ENCODE measurements around the gene C22orf15. TPM values are rescaled to one million over a fixed set of nuclear protein-coding genes. Genes with fewer than 3 reads are reported as not detected.

The C22orf15 gene
- polyA plus RNA-seq, 3 donors, result 0.12 TPM; not detected in 2

DNA sequence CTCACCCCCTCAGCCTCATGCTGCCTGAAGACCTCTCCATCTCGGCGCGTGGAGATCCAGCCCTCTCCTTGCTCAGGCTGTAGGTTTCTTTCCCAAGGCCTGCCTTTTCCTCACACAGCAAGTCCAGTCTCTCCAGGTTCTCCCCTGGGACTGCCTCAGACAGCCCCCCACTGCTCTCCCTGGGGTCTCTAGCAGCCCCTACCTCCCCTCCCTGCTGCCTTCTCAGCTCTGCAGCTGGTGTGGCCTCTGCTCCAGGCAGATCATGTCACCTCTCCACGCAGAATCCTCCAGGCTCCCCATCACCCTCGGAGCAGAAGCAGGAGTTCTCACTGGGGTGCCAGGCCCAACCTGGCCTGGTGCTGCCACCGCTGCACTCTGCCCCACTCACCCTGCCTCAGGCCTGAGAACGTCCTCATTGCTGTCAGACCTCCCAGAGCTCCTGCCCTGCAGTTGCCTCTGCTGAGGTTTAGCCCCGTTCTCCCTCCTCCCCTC is 39.1 kb downstream of the C22orf15 start:
- 93 to 96% (median 94%) methylated on average over 8 of the region's 8 CpGs for WGBS, 3 donors
- H3K27ac ChIP-seq (ENCODE audit: low read depth, low read length), result no peak overlapping the region

DNA sequence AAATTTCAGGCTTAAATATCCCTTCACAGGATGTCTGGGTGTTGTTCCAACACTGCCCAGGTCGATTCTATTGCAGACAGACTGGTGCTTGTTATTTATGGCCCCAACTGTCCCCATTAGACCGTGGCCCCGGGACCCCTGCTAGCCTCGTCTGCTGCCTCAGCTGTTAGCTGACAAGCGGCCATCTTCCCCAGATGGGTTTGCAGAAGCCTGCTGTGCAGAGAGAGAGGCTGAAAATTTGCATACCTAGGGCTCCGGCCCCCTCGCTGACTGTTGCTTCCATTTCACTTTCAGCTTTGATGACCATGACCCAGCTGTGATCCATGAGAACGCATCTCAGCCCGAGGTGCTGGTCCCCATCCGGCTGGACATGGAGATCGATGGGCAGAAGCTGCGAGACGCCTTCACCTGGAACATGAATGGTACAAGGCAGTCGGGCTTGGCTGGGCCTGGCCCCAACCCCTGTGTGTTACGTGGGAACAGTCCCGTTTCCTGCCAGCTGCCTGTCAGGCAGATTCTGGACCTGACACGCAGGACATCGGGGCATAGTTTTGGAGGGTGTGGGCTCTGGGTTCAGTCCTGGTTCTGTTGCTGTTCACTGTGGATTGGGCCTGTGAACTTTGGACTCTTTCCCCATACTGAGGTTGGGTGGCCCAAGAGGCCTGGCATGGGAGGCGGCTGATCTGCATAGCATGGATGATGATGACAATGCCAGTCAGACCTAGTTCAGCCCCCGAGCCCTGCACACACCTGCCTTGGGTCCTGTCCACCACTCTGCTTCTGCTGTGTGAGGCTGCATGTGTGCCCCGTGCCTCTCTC is 40.4 kb downstream of the C22orf15 start:
- H3K27ac ChIP-seq (ENCODE audit: low read depth, low read length), result no peak overlapping the region
- WGBS, 3 donors, result 79 to 83% (median 83%) methylated on average over 21 of the region's 21 CpGs

DNA sequence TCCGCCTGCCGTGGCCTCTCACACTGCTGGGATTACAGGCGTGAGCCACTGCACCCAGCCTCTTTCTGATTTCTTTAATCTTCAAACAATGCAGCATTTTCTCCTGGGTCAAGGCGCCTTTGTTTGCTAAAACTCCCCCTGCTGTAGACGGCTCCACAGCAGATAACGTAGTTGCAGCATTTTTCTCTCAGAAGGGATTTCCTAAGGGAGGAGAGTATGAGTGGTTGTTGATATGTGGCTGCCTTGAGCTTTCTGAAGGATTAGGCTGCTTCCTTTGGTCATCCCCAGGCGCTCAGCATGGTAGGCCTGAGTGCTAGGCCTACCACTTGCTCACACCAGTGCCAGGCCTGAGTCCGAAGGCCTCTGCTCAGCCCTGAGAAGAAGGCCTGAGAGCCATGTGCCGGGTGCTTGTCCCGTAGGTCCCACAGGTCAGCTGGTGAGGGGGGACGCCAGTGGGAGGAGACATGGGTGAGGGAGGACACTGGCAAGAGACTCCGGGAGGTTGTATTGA is 42.0 kb downstream of the C22orf15 start:
- WGBS, 3 donors, result 81 to 84% (median 83%) methylated on average over 12 of the region's 12 CpGs
- no peak overlapping the region for H3K27ac ChIP-seq (ENCODE audit: low read depth, low read length)

DNA sequence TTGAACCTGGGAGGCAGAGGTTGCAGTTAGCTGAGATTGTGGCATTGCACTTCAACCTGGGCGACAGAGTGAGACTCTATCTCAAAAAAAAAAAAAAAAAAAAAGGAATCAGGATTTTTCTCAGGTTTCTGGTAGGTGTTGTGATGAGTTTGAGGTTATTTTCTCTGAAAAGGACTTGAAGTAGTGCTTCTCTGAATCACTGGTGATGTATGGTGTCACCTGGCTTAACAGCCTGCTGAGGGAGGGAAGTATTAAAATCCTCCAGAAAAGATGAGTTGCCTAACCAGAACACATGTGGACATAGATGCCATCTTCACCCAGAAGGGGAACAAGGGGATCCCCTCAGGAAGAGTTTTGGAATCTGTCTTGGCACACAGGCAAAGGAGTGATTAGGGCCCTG is 44.0 kb downstream of the C22orf15 start:
- WGBS, 3 donors, result 100% methylated on average over 1 of the region's 1 CpG
- H3K27ac ChIP-seq (ENCODE audit: low read depth, low read length), result no peak overlapping the region

DNA sequence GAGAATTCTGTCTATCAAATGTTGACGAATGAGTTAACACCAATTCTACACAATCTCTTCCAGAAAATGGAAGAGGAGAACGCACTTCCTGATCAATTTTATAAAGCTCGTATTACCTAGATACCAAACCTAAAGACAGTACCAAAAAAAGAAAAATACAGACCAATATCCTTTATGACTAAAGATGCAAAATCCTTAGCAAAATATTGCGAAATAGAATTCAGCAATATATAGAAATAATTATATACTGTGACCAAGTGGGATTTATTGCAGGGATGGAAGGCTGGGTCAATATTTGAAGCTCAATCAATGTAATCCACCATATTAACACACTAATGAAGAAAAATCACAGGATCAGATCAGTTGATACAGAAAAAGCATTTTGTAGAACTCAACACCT is 49.6 kb downstream of the C22orf15 start:
- no peak overlapping the region for H3K27ac ChIP-seq (ENCODE audit: low read depth, low read length)
- 94 to 97% (median 95%) methylated on average over 4 of the region's 4 CpGs for WGBS, 3 donors

Other genes starting within 250 kb of the C22orf15 start
- gene IGLL1, start 182.7 kb upstream of the C22orf15 start, polyA plus RNA-seq, result not detected
- under 1 TPM; 0.12 to 0.56 (median 0.18) TPM for gene DRICH1, start 130.7 kb upstream of the C22orf15 start, polyA plus RNA-seq
- gene RGL4, start 72.0 kb upstream of the C22orf15 start, polyA plus RNA-seq, result 10 to 100 TPM in 1 of 3 donors, 1 to 10 TPM in 1, under 1 TPM in 1; 0.40 to 13.9 (median 9.5) TPM
- gene ZNF70, start 11.9 kb upstream of the C22orf15 start, polyA plus RNA-seq, result 1 to 10 TPM in 2 of 3 donors, under 1 TPM in 1; 0.71 to 1.3 (median 1.0) TPM
- 1 to 10 TPM in 1 of 3 donors, under 1 TPM in 1, not detected in 1; 0.87 to 1.1 TPM for gene VPREB3, start 8.6 kb upstream of the C22orf15 start, polyA plus RNA-seq
- gene CHCHD10, start 5.0 kb downstream of the C22orf15 start, polyA plus RNA-seq, result 100 to 1,000 TPM in 2 of 3 donors, 10 to 100 TPM in 1; 75.1 to 432 (median 284) TPM
- 1 to 10 TPM in 2 of 3 donors, under 1 TPM in 1; 0.66 to 1.9 (median 1.6) TPM for gene MMP11, start 9.9 kb downstream of the C22orf15 start, polyA plus RNA-seq
- gene SMARCB1, start 24.0 kb downstream of the C22orf15 start, polyA plus RNA-seq, result 10 to 100 TPM; 33.5 to 50.1 (median 38.6) TPM
- 10 to 100 TPM in 1 of 3 donors, 1 to 10 TPM in 1, under 1 TPM in 1; 0.79 to 26.4 (median 1.9) TPM for gene DERL3, start 76.0 kb downstream of the C22orf15 start, polyA plus RNA-seq
- gene SLC2A11, start 94.9 kb downstream of the C22orf15 start, polyA plus RNA-seq, result 10 to 100 TPM in 2 of 3 donors, 1 to 10 TPM in 1; 6.2 to 12.3 (median 10.3) TPM
- gene MIF, start 131.4 kb downstream of the C22orf15 start, polyA plus RNA-seq, result 100 to 1,000 TPM; 327 to 436 (median 380) TPM
- 10 to 100 TPM in 2 of 3 donors, 1 to 10 TPM in 1; 6.2 to 12.9 (median 10.0) TPM for gene GSTT2B, start 198.2 kb downstream of the C22orf15 start, polyA plus RNA-seq
- 10 to 100 TPM in 1 of 3 donors, 1 to 10 TPM in 2; 1.8 to 10.6 (median 3.1) TPM for gene DDTL, start 203.9 kb downstream of the C22orf15 start, polyA plus RNA-seq
- gene DDT, start 211.5 kb downstream of the C22orf15 start, polyA plus RNA-seq, result 100 to 1,000 TPM; 237 to 642 (median 528) TPM
- gene GSTT2, start 217.1 kb downstream of the C22orf15 start, polyA plus RNA-seq, result 1 to 10 TPM in 1 of 3 donors, under 1 TPM in 1, not detected in 1; 0.28 to 2.7 TPM
- gene GSTT4, start 242.5 kb downstream of the C22orf15 start, polyA plus RNA-seq, result not detected
- 10 to 100 TPM; 11.2 to 21.0 (median 14.2) TPM for gene CABIN1, start 248.3 kb downstream of the C22orf15 start, polyA plus RNA-seq

Measured in adipose tissue (tissue), 3 donors.